CD4-positive, alpha-beta T cell treated with Interleukin-6 at 100 ng/mL for 8 hours (primary cell): Measurements from ENCODE around the gene UCK1.
"Not testable (repeated sequence)": the region's sequence is repeated elsewhere in the genome, so short reads cannot be mapped to it uniquely, and the experiment has no call there.

Experiments used
- DNase-seq: peaks from one replicate; pipeline ENCODE4 v3.0.0-alpha.2; 2020; ENCODE audit warnings: mixed read lengths, low spot score

UCK1 gene

GRCh38 chr9:131523451-131524435 is 7.3 kb downstream of the UCK1 start:
- DNase-seq, result no peak

- DNase-seq, result no peak
Observed at GRCh38 chr9:131523086-131523388, 8.0 kb downstream of the UCK1 start.

- no peak for DNase-seq
Observed at GRCh38 chr9:131522257-131523085, 8.6 kb downstream of the UCK1 start.

- no peak for DNase-seq
Observed at GRCh38 chr9:131521822-131522221, 9.2 kb downstream of the UCK1 start.

- DNase-seq, result no peak
Observed at GRCh38 chr9:131521203-131521602, 9.9 kb downstream of the UCK1 start.

GRCh38 chr9:131520503-131520902 is 10.6 kb downstream of the UCK1 start:
- DNase-seq, result no peak

GRCh38 chr9:131518553-131518952 is 12.5 kb downstream of the UCK1 start:
- no peak for DNase-seq

- DNase-seq, result no peak
Observed at GRCh38 chr9:131517761-131518190, 13.3 kb downstream of the UCK1 start.

- DNase-seq, result no peak
Observed at GRCh38 chr9:131516930-131517329, 14.1 kb downstream of the UCK1 start.

- no peak for DNase-seq
Observed at GRCh38 chr9:131516100-131516499, 15.0 kb downstream of the UCK1 start.

GRCh38 chr9:131515559-131516031 is 15.5 kb downstream of the UCK1 start:
- not testable (repeated sequence) for DNase-seq

- DNase-seq, result no peak
Observed at GRCh38 chr9:131513177-131513576, 17.9 kb downstream of the UCK1 start.

- DNase-seq, result no peak
Observed at GRCh38 chr9:131511880-131512279, 19.2 kb downstream of the UCK1 start.

- no peak for DNase-seq
Observed at GRCh38 chr9:131511416-131511815, 19.6 kb downstream of the UCK1 start.

GRCh38 chr9:131505012-131505411 is 26.1 kb downstream of the UCK1 start:
- no peak for DNase-seq

- peak; percentile 53 for DNase-seq
Observed at GRCh38 chr9:131503626-131504465, 27.2 kb downstream of the UCK1 start.

GRCh38 chr9:131502781-131503625 is 28.1 kb downstream of the UCK1 start, which contains the start of gene POMT1:
TSS of gene POMT1 (plus strand) at chr9:131502918. CDS start at chr9:131504219, 1,301 bp downstream.
- DNase-seq, result peak; percentile 90

GRCh38 chr9:131500939-131501541 is 30.0 kb downstream of the UCK1 start:
- peak; percentile 64 for DNase-seq

- DNase-seq, result peak; percentile 83
Observed at GRCh38 chr9:131500377-131500776, 30.7 kb downstream of the UCK1 start.

GRCh38 chr9:131499254-131499767 is 31.8 kb downstream of the UCK1 start:
- no peak for DNase-seq
